ENCODE measurements around the gene PARS2. TPM values are rescaled to one million over a fixed set of nuclear protein-coding genes. Genes with fewer than 3 reads are reported as not detected.

Gene PARS2
- total and polyA plus RNA-seq, 4 donors: 2.1 to 4.1 (median 3.3) TPM

DNA sequence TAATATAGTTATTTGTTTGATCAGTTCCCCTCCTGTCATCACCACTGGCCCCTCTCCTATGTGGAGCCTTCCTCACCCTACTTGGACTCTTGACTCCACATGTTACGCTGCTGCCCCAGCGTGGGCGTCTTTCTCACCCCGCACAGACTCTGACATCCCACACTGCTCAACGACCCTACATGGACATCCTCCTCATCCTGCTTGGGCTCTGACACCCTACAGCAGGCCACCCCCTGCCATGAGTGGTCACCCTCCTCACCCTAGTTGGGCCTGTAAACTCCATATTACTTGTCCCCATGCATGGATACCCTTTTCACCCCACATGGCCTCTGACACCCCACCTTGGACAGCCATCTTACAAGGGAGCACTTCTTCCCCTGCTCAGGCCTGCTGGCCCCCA, 27.6 kb downstream of the PARS2 start:
- no peaks in the 10 kb centered on the region for H3K4me1 ChIP-seq (ENCODE audit: control insufficient read depth in 4 of 4, insufficient read depth in 4 of 4, low read length in 3 of 4)
- H3K4me3 ChIP-seq (ENCODE audit: low read depth in 1 of 3, low read length in 3 of 3): no peak overlapping the region
- no peak for DNase-seq (ENCODE audit: low spot score)
- H3K27ac ChIP-seq (ENCODE audit: low read depth in 1 of 2, low read length in 2 of 2): no peak overlapping the region
- TF ChIP-seq HNF4G (IDR thresholded peaks at IDR 0.05) (no peak), YY1 (IDR thresholded peaks at IDR 0.05) (no peak), EGR1 (IDR thresholded peaks at IDR 0.05; ENCODE audit: low read depth in 2 of 2) (no peak), RAD21 (IDR thresholded peaks at IDR 0.05) (no peak), JUND (IDR thresholded peaks at IDR 0.05) (no peak), FOXA1 (IDR thresholded peaks at IDR 0.05) (no peak), SP1 (IDR thresholded peaks at IDR 0.05) (no peak), FOXA2 (IDR thresholded peaks at IDR 0.05) (no peak), GABPA (IDR thresholded peaks at IDR 0.05 in 1 of 2, conservative IDR thresholded peaks at IDR 0.05 in 1 of 2) (no peak), TAF1 (conservative IDR thresholded peaks at IDR 0.05) (no peak), NR2F2 (IDR thresholded peaks at IDR 0.05) (no peak), RXRA (IDR thresholded peaks at IDR 0.05) (no peak)
- TF ChIP-seq, protein P1, sequence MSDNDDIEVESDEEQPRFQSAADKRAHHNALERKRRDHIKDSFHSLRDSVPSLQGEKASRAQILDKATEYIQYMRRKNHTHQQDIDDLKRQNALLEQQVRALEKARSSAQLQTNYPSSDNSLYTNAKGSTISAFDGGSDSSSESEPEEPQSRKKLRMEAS (IDR thresholded peaks at IDR 0.05): no peak
- TF ChIP-seq, protein P2, sequence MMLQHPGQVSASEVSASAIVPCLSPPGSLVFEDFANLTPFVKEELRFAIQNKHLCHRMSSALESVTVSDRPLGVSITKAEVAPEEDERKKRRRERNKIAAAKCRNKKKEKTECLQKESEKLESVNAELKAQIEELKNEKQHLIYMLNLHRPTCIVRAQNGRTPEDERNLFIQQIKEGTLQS (IDR thresholded peaks at IDR 0.05): no peak
- TF ChIP-seq, protein P3, sequence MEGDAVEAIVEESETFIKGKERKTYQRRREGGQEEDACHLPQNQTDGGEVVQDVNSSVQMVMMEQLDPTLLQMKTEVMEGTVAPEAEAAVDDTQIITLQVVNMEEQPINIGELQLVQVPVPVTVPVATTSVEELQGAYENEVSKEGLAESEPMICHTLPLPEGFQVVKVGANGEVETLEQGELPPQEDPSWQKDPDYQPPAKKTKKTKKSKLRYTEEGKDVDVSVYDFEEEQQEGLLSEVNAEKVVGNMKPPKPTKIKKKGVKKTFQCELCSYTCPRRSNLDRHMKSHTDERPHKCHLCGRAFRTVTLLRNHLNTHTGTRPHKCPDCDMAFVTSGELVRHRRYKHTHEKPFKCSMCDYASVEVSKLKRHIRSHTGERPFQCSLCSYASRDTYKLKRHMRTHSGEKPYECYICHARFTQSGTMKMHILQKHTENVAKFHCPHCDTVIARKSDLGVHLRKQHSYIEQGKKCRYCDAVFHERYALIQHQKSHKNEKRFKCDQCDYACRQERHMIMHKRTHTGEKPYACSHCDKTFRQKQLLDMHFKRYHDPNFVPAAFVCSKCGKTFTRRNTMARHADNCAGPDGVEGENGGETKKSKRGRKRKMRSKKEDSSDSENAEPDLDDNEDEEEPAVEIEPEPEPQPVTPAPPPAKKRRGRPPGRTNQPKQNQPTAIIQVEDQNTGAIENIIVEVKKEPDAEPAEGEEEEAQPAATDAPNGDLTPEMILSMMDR (IDR thresholded peaks at IDR 0.05; ENCODE audit: low read depth, low read length, missing input control): no peak
- TF ChIP-seq, protein P4, sequence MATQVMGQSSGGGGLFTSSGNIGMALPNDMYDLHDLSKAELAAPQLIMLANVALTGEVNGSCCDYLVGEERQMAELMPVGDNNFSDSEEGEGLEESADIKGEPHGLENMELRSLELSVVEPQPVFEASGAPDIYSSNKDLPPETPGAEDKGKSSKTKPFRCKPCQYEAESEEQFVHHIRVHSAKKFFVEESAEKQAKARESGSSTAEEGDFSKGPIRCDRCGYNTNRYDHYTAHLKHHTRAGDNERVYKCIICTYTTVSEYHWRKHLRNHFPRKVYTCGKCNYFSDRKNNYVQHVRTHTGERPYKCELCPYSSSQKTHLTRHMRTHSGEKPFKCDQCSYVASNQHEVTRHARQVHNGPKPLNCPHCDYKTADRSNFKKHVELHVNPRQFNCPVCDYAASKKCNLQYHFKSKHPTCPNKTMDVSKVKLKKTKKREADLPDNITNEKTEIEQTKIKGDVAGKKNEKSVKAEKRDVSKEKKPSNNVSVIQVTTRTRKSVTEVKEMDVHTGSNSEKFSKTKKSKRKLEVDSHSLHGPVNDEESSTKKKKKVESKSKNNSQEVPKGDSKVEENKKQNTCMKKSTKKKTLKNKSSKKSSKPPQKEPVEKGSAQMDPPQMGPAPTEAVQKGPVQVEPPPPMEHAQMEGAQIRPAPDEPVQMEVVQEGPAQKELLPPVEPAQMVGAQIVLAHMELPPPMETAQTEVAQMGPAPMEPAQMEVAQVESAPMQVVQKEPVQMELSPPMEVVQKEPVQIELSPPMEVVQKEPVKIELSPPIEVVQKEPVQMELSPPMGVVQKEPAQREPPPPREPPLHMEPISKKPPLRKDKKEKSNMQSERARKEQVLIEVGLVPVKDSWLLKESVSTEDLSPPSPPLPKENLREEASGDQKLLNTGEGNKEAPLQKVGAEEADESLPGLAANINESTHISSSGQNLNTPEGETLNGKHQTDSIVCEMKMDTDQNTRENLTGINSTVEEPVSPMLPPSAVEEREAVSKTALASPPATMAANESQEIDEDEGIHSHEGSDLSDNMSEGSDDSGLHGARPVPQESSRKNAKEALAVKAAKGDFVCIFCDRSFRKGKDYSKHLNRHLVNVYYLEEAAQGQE (IDR thresholded peaks at IDR 0.05): no peak
- TF ChIP-seq, protein P5, sequence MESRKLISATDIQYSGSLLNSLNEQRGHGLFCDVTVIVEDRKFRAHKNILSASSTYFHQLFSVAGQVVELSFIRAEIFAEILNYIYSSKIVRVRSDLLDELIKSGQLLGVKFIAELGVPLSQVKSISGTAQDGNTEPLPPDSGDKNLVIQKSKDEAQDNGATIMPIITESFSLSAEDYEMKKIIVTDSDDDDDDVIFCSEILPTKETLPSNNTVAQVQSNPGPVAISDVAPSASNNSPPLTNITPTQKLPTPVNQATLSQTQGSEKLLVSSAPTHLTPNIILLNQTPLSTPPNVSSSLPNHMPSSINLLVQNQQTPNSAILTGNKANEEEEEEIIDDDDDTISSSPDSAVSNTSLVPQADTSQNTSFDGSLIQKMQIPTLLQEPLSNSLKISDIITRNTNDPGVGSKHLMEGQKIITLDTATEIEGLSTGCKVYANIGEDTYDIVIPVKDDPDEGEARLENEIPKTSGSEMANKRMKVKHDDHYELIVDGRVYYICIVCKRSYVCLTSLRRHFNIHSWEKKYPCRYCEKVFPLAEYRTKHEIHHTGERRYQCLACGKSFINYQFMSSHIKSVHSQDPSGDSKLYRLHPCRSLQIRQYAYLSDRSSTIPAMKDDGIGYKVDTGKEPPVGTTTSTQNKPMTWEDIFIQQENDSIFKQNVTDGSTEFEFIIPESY (IDR thresholded peaks at IDR 0.05): no peak
- H3K27me3 ChIP-seq (ENCODE audit: control insufficient read depth in 4 of 4, insufficient read depth in 4 of 4, low read length in 3 of 4): no peaks in the 10 kb centered on the region
- H3K9me3 ChIP-seq (ENCODE audit: control insufficient read depth in 4 of 4, low read length in 3 of 4): no peaks in the 10 kb centered on the region
- no peak overlapping the region for H3K9ac ChIP-seq (ENCODE audit: low read depth in 1 of 2, low read length in 2 of 2)
- H3K36me3 ChIP-seq (ENCODE audit: control insufficient read depth in 4 of 4, insufficient read depth in 3 of 4, low read depth in 1 of 4, low read length in 3 of 4): peaks cover 11 to 67% (median 50%) of the 10 kb centered on the region in 4 donors
- 96% methylated on average over 5 of the region's 5 CpGs for WGBS

Data from liver (tissue), 9 donors.